ENCODE results near the gene RDH11. TPM values are rescaled to one million over a fixed set of nuclear protein-coding genes. Genes with fewer than 3 reads are reported as not detected.

RDH11 gene
- total RNA-seq, 1 experiment from 2014 or later = 125 TPM

DNA sequence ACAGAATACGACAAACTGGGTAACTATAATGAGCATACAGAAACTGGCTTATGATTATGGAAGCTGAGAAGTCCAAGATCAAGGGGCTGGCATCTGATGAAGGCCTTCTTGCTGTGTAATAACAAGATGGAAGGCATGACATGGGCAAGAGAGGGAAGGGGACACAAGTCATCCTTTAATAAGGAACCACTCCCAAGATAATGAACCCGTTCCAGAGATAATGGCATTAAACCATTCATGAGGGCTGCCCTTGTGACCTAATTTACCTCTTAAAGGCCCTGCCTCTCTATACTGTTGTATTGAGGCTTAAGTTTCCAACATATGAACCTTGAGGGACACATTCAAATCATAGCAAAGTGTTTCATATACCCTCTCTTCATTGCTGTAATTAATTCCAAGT lies 16.6 kb downstream of the RDH11 start:
- TF ChIP-seq, protein P1, sequence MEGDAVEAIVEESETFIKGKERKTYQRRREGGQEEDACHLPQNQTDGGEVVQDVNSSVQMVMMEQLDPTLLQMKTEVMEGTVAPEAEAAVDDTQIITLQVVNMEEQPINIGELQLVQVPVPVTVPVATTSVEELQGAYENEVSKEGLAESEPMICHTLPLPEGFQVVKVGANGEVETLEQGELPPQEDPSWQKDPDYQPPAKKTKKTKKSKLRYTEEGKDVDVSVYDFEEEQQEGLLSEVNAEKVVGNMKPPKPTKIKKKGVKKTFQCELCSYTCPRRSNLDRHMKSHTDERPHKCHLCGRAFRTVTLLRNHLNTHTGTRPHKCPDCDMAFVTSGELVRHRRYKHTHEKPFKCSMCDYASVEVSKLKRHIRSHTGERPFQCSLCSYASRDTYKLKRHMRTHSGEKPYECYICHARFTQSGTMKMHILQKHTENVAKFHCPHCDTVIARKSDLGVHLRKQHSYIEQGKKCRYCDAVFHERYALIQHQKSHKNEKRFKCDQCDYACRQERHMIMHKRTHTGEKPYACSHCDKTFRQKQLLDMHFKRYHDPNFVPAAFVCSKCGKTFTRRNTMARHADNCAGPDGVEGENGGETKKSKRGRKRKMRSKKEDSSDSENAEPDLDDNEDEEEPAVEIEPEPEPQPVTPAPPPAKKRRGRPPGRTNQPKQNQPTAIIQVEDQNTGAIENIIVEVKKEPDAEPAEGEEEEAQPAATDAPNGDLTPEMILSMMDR (conservative IDR thresholded peaks at IDR 0.05; ENCODE audit: low read depth, low read length) = no peak
- no peak for TF ChIP-seq EZH2phosphoT487 (IDR thresholded peaks at IDR 0.05; ENCODE audit: borderline replicate concordance, low read length)
- no peak for TF ChIP-seq EZH2 (IDR thresholded peaks at IDR 0.05; ENCODE audit: low read length, unreplicated experiment)
- CTCF ChIA-PET = interaction anchor here (2.2 kb wide), 1 partner anchor 25 kb away, joined by 5 read pairs; no protein-coding TSS in a partner anchor
- H4K20me1 ChIP-seq (ENCODE audit: low read length) = peaks cover 4% of the 10 kb centered on the region

DNA sequence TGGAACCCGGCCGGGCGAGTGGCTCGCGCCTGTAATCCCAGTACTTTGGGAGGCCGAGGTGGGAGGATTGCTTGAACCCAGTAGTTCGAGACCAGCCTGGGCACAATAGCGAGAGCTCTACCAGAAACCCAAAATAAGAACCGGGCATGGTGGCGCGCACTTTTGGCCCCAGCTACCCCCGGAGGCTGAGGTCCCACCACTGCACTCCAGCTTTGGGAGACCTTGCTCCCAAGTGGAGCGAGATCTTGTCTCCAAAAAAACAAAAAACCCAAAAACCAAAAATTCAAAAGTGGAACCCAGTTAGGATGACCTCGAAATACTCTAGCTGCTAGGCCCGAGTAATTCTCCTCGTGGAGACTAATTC lies 20.4 kb downstream of the RDH11 start:
- H3F3A ChIP-seq (ENCODE audit: low read length, unreplicated experiment) = no peaks in the 10 kb centered on the region
- 0 out of 2 replicates have a peak overlapping the region, but pooled peaks have one; percentile 80 for H3K27ac ChIP-seq (ENCODE audit: low read length)
- peaks cover 24% of the 10 kb centered on the region for H3K4me1 ChIP-seq (ENCODE audit: insufficient read depth, low read length)
- peaks cover 48% of the 10 kb centered on the region for H3K79me2 ChIP-seq (ENCODE audit: low read length)
- DNase-seq = no peak
- H3K9ac ChIP-seq (ENCODE audit: low read length) = peak overlapping the region; percentile 97
- H4K20me1 ChIP-seq (ENCODE audit: low read length) = peaks cover 19% of the 10 kb centered on the region
- TF ChIP-seq EZH2 (IDR thresholded peaks at IDR 0.05; ENCODE audit: low read length, unreplicated experiment) (no peak), EZH2phosphoT487 (IDR thresholded peaks at IDR 0.05; ENCODE audit: borderline replicate concordance, low read length) (no peak)
- TF ChIP-seq, protein P1 (conservative IDR thresholded peaks at IDR 0.05; ENCODE audit: low read depth, low read length) = no peak
- intact Hi-C loops (cut with micrococcal nuclease) = no loop called here
- H3K4me2 ChIP-seq (ENCODE audit: low read length) = peak overlapping the region; percentile 96
- BruUV-seq (replicated peaks) = TSS peak; percentile 66
- H3K4me3 ChIP-seq (ENCODE audit: low read length) = peak overlapping the region; percentile 84
- no peak for ATAC-seq
- H3K36me3 ChIP-seq (ENCODE audit: low read depth, low read length) = peaks cover 22% of the 10 kb centered on the region
- CTCF ChIA-PET = interaction anchor here (3.0 kb wide), 1 partner anchor 29 kb away, joined by 13 read pairs; no protein-coding TSS in a partner anchor
- POLR2A ChIA-PET (ENCODE audit: unreplicated experiment) = no interaction called here
- H3K27me3 ChIP-seq (ENCODE audit: low read length) = no peaks in the 10 kb centered on the region
- no peaks in the 10 kb centered on the region for H3K9me2 ChIP-seq (replicated peaks; ENCODE audit: low read length)
- no peaks in the 10 kb centered on the region for H3K9me3 ChIP-seq (ENCODE audit: low read length)
- peak overlapping the region; percentile 82 for H2AFZ ChIP-seq (ENCODE audit: low read length)

More for the DNA sequence above, 16.6 kb downstream of the RDH11 start:
- Histone ChIP-seq H3K79me2 (ENCODE audit: low read length) (peaks cover 23% of the 10 kb centered on the region), H3K27me3 (ENCODE audit: low read length) (no peaks in the 10 kb centered on the region), H3K9me3 (ENCODE audit: low read length) (no peaks in the 10 kb centered on the region), H3K36me3 (ENCODE audit: low read depth, low read length) (peaks cover 50% of the 10 kb centered on the region), H3K4me2 (ENCODE audit: low read length) (no peak overlapping the region), H3K27ac (ENCODE audit: low read length) (no peak overlapping the region), H3F3A (ENCODE audit: low read length, unreplicated experiment) (no peaks in the 10 kb centered on the region), H3K9me2 (replicated peaks; ENCODE audit: low read length) (no peaks in the 10 kb centered on the region), H2AFZ (ENCODE audit: low read length) (no peak overlapping the region), H3K4me3 (ENCODE audit: low read length) (no peak overlapping the region), H3K9ac (ENCODE audit: low read length) (no peak overlapping the region), H3K4me1 (ENCODE audit: insufficient read depth, low read length) (peaks cover 21% of the 10 kb centered on the region)
- intact Hi-C loops (cut with micrococcal nuclease) = no loop called here
- ATAC-seq (no peak), DNase-seq (no peak)
- BruUV-seq (replicated peaks) = no TSS peak
- POLR2A ChIA-PET (ENCODE audit: unreplicated experiment) = no interaction called here

DNA sequence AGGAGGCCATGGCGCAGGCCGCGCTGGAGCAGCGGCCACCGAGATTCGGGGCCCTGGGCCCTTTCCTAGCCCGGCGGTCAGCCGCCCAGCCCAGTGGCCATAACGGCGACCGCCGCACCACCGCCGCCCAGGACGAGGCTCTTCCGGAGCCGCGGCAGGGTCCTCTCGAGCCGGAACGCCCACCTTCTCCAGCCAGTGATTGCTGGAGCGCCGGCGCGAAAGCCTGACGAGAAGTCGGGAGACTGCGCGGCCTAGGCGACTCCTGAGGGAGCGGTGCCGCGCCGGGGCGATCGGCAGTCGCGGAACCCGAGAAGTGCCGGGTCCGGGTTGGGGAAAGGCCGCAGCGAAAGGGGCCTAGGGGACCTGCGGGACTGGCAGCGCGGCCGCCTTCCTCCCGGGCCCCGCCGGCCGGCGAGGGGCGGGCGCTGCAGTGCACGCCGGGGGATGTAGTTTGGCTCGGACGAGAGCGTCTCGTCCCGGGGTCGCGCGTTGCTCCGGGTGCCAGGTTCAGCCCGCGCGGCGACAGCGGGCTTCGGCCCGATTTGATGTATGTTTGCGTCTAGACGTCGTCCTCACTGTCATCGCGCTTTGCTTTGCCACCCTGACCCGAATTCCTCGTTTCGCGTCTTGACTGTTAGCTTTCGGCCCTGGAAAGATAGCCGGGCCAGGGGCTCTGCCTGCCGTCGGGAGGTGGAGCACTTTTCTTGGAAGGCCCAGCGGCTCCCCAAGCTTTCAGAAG lies 20.9 kb downstream of the RDH11 start, which contains the start of gene VTI1B:
VTI1B (minus strand) TSS at position 153 of the 739 bp plus-strand sequence; CDS start at position 10, 143 bp downstream.
- H3K36me3 ChIP-seq (ENCODE audit: low read depth, low read length) = peaks cover 22% of the 10 kb centered on the region
- H2AFZ ChIP-seq (ENCODE audit: low read length) = peak within 1 kb of the TSS; percentile 82
- peaks cover 19% of the 10 kb centered on the region for H3K4me1 ChIP-seq (ENCODE audit: insufficient read depth, low read length)
- H3K9me3 ChIP-seq (ENCODE audit: low read length) = no peaks in the 10 kb centered on the region
- intact Hi-C loops (cut with micrococcal nuclease) = loop anchor here (1.0 kb wide), 2 partner anchors 21 to 30 kb away; partner anchors contain the start of gene RDH11
- H3K9ac ChIP-seq (ENCODE audit: low read length) = peak within 1 kb of the TSS; percentile 97
- TF ChIP-seq, protein P1 (conservative IDR thresholded peaks at IDR 0.05; ENCODE audit: low read depth, low read length) = peak; percentile 30; the same call in 1 of the 2 replicates
- TF ChIP-seq EZH2phosphoT487 (IDR thresholded peaks at IDR 0.05; ENCODE audit: borderline replicate concordance, low read length) = no peak
- no peak for TF ChIP-seq EZH2 (IDR thresholded peaks at IDR 0.05; ENCODE audit: low read length, unreplicated experiment)
- H3F3A ChIP-seq (ENCODE audit: low read length, unreplicated experiment) = no peaks in the 10 kb centered on the region
- H3K27me3 ChIP-seq (ENCODE audit: low read length) = no peaks in the 10 kb centered on the region
- DNase-seq (peak; percentile 83), ATAC-seq (peak; percentile 81)
- CTCF ChIA-PET = interaction anchor here (1.7 to 3.0 kb wide), 2 partner anchors 30 to 56 kb away, joined by 9 to 13 read pairs; no protein-coding TSS in a partner anchor
- H3K9me2 ChIP-seq (replicated peaks; ENCODE audit: low read length) = no peaks in the 10 kb centered on the region
- no TSS peak for BruUV-seq (replicated peaks)
- peak within 1 kb of the TSS; percentile 96 for H3K4me2 ChIP-seq (ENCODE audit: low read length)
- peak within 1 kb of the TSS; percentile 84 for H3K4me3 ChIP-seq (ENCODE audit: low read length)
- H3K79me2 ChIP-seq (ENCODE audit: low read length) = peaks cover 54% of the 10 kb centered on the region
- POLR2A ChIA-PET (ENCODE audit: unreplicated experiment) = no interaction called here
- peak within 1 kb of the TSS; percentile 80 for H3K27ac ChIP-seq (ENCODE audit: low read length)
- H4K20me1 ChIP-seq (ENCODE audit: low read length) = peaks cover 19% of the 10 kb centered on the region

All from PC-3 (cell line).